GM21447 (cell line): ENCODE results near the gene ADAT2.
"Not testable (repeated sequence)": the region's sequence is repeated elsewhere in the genome, so short reads cannot be mapped to it uniquely, and the experiment has no call there.

ENCODE experiments used
- ATAC-seq: cut with Tn5 transposase; IDR thresholded peaks from one replicate; pipeline ENCODE4 v1.9.1; 2021; ENCODE audit not compliant: unreplicated experiment

ADAT2 gene

DNA sequence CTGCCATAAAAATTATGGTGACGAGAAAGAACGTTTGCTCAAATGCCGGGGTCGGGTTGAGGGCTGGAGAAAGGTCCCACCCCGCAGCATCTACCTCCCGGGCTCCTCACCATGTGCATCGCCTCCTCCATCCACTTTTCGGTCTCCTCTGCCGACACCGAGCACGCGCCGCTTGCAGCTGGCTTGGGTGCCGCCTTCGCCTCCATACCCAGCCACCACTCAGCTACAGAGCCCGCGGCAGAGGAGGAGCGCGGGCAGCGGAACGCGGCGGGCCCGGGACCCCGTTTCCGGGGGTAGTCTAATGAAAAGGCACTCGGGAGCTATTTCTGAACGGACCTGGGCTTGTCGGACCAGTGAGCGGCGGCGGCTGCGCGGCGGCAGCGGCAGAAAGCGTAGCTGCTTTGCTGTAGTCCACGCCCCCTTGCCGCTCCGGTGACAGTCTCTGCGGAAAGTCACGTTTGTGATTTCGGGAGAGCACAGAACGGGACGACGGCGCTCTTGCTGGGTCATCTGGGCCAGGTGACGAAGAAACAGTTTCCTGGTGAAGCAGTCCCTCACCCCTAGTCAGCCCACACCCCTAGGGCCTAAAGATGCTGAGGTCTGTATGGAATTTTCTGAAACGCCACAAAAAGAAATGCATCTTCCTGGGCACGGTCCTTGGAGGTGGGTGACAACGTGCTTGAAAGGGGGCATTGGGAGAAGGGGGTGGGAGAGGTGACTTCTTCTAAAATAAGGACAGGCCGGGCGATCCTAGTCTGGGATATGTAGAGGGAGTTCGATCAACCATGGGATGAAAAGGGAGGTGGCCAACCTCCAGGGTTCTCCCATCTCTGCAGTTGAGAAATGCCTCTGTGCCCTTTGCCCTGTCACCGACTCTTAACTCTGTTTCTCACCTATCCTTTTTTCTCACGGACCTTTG, at the start of gene ADAT2, which contains the start of gene PEX3:
Gene ADAT2, minus strand, starts transcription at position 243 of the 919 bp plus-strand sequence. Its CDS starts 37 bp downstream, at position 206.
Gene PEX3, plus strand, starts transcription at position 353 of the 919 bp plus-strand sequence. Its CDS starts 238 bp downstream, at position 591.
- ATAC-seq, result peak; percentile 93

GRCh38 chr6:143498428-143498827, 47.9 kb upstream of the ADAT2 start:
- ATAC-seq, result no peak

DNA sequence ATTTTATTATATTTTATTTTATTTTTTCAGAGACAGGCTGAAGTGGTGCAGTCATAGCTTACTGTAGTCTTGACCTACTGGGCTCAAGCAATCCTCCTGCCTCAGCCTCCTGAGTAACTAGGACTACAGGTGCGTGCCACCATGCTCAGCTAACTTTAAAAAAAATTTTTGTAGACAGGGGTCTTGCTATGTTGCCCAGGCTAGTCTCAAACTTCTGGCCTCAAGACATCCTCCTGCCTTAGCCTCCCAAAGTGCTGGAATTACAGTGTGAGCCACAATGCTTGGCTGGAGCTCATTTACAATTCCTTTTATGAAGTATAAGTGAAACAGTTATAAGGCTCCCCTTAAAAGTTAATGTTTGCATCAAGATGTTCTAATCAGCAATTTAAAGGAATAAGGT, 46.5 kb upstream of the ADAT2 start:
- no peak for ATAC-seq

- ATAC-seq, result no peak
Measured at GRCh38 chr6:143490775-143491174, 40.3 kb upstream of the ADAT2 start.

DNA sequence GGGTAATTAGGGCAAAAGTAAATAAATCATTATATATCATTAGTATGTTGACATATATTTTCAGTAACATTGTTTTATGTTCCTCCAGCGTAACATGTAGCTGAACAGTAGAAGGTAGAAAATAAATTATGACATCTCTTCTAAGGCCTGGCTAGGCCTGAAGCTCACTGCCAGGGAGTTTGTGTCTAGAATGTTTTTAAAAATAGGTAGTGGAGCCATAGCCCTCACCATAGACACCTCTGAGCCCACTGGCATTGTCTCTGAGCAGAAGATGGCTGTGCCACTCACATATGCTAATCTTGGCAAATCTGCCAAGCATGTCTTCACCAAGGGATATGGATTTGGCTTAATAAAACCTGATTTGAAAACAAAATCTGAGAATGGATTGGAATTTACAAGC, 39.7 kb upstream of the ADAT2 start:
- ATAC-seq, result no peak

- no peak for ATAC-seq
Measured at GRCh38 chr6:143486752-143487151, 36.3 kb upstream of the ADAT2 start.

DNA sequence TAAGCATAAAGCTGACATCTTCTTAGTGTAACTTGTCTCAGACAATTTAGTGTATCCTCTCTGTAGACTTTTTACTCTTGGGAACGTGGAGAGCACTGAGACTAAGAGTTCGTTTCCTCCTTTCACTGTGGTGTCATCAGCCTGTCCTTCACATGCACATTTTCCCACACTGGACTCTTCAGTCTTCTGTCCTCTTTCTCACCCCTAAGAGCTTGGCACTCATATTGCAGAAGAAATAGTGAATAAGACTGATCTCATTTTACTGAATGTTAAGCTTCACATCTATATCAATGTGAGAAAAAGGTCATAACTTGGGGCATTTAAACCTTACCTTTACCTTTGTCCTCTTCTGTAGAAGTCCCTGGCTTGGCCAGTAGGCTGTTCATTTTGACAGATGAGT, 35.5 kb upstream of the ADAT2 start:
- ATAC-seq, result no peak

- ATAC-seq, result no peak
Measured at GRCh38 chr6:143482593-143482992, 32.1 kb upstream of the ADAT2 start.

- ATAC-seq, result no peak
Measured at GRCh38 chr6:143478479-143479062, 28.1 kb upstream of the ADAT2 start.

DNA sequence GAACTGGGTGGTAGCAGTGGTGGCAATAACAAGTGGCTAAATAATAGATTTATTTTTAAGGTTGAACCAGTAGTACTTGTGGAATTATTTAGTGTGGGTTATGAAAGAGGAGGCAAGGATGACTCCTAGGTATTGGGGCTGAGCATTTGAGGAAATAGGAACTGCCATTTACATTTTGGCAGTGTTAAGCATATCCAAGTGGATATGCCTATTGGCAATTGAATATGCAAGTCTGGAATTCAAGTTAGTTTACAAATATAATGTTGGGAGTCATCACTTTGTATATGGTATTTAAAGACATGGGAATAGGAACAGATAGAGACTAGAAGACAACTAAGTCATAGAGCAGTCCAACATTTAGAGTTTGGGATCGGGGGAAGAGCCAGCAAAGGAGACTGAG, 26.1 kb upstream of the ADAT2 start:
- ATAC-seq, result no peak

DNA sequence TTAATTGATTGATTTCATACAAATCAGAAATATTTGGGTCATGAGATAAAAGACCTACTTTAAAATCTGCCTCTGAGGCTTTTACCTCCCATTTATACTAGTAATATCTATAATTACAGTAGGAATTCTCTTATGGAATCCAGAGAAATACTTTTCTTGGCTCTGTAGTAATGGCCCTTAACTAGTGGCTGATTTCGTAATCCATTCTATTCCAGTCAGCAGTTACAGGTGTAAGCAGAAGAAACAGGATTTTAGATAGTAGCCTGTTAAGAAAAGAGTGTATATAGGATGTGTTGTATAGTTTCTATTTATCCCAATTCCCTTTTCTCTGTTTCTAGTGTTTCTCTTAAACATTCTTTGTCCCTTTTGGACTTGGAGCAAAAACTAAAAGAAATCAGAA, 21.3 kb upstream of the ADAT2 start:
- no peak for ATAC-seq

DNA sequence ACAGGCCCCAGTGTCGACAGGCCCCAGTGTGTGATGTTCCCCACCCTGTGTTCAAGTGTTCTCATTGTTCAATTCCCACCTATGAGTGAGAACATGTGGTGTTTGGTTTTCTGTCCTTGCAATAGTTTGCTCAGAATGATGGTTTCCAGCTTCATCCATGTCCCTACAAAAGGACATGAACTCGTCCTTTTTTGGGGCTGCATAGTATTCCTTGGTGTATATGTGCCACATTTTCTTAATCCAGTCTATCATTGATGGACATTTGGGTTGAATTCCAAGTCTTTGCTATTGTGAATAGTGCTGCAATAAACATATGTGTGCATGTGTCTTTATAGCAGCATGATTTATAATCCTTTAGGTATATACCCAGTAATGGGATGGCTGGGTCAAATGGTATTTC, 18.3 kb upstream of the ADAT2 start:
- not testable (repeated sequence) for ATAC-seq

GRCh38 chr6:143468026-143468425, 17.5 kb upstream of the ADAT2 start:
- no peak for ATAC-seq

DNA sequence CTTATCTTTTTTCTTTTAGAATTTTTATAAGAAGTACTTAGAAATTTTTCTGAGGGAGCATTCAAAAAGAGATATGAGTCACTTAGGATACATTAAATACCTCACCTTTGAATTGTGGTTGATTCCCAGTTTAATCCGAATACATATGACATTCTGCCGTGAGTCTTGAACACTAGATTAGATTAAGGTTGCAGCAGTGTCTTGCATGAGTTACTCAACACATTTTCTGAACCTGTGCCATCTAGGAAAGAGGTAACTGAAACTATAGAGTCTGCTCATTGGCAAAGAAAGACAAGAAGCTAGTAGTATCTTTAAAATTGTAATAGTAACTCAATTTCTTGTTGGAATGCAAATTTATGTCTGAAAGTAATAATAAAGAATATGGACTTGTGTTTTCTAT, 15.1 kb upstream of the ADAT2 start:
- ATAC-seq, result no peak

DNA sequence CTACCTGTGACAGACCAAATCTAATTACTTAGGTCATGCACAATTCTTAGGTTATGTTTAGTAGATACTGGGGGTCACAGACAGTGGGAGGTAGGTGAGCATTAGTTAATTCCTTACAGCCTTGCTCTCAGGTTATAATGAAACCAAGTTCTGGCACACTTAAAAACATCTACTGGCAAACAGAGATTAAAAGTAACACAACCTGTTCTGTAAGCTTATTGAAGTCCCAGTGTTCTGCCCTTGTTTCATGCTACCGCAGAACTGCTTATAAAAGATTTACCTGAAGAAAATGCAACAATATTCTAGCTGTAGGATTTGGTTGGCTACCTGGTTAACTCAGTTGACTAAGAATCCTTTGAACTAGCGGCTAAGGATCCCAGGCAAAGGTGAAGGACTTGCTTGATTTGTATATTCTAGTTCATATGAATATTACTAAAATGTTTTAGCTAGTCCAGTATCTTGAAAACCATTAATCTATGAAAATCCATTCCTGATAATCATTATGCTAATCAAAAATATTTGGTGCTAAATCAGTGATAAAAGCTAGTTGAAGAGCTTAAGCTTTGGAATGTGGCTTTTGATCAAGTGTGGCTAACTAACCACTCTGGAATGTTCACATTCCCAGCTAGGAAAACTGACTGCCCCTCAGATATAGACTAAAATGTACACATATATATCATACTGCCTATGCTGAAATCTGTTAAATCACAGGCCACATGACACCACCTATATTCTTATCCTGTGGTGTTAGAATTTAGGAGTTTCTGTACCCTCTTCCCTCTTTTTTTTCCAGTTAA, 7.3 kb upstream of the ADAT2 start:
- ATAC-seq, result no peak

- no peak for ATAC-seq
Measured at GRCh38 chr6:143451531-143451930, 1.0 kb upstream of the ADAT2 start.

GRCh38 chr6:143449714-143450452, 612 bp downstream of the ADAT2 start:
- ATAC-seq, result peak; percentile 18

DNA sequence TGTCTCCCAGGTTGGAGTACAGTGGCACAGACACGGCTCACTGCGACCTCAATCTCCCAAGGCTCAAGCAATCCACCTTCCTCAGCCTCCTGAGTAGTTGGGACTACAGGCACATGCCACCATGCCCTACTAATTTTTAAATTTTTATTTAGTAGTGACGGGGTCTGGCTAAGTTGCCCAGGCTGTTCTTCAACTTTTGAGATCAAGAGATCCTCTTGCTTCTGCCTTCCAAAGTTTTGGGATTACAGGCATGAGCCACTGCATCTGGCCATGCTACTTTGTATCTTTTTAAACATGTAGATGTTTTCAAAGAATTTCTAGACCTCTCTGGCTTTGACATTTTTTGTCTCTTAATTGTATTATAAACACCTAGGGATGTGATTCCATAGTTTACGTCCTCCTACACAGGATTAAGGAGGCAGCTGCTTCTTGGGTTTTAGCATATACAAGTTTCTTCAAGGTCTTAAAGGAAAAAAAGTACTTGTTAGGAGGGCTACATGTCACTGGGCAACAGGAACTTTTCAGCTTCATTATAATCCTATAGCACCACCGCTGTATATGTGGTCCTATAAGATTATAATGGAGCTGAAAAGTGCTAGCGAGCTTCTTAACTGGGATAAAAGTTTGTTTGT, 1.3 kb downstream of the ADAT2 start:
- no peak for ATAC-seq

- ATAC-seq, result not testable (repeated sequence)
Measured at GRCh38 chr6:143447865-143448264, 2.6 kb downstream of the ADAT2 start.

GRCh38 chr6:143443096-143443495, 7.4 kb downstream of the ADAT2 start:
- ATAC-seq, result no peak
